GM12891 (cell line): ENCODE measurements around the gene IRS1.

Source experiments
- POLR2A ChIP-seq: IDR thresholded peaks from 2 replicates; pipeline ENCODE4 v1.6.1; 2011; ENCODE audit warnings: low read depth, low read length, control low read depth
- SPI1 ChIP-seq: IDR thresholded peaks from 2 replicates; pipeline ENCODE4 v1.6.1; 2011; ENCODE audit warnings: low read depth, low read length, control low read depth
- TAF1 ChIP-seq: IDR thresholded peaks from 2 replicates; pipeline ENCODE4 v1.6.1; 2011; ENCODE audit warnings: low read depth, low read length, control low read depth

DNA sequence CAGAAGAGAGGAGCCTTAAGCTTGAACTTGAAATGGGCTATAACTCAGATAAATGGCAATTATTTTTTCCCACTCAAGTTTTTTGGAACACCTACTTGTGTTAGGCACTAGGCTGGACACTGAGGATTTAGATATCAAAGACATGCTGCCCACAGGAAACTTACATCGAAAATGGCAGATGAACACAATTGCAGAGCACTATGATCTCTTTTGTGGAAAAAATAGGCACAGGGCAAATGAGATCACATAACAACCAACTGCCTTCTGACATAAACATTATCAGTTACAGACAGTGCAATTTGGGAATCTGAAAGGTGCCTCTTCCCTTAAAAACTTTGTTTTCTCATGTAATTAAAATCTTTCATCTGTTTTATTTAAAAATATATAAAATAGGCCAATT lies 3.8 kb upstream of the IRS1 start:
- TF ChIP-seq POLR2A (no peak), TAF1 (no peak), SPI1 (no peak)
